HepG2 (cell line): ENCODE results near the gene ARFGAP2. TPM values are rescaled to one million over a fixed set of nuclear protein-coding genes. Genes with fewer than 3 reads are reported as not detected.

Experiments used
- AFF4 ChIP-seq: sonication (generic); formaldehyde crosslinking; IDR thresholded peaks from 2 replicates; pipeline ENCODE4 v1.4.0; 2020; ENCODE audit warnings: missing genetic modification reagents
- ELK4 ChIP-seq: sonication (generic); formaldehyde crosslinking; IDR thresholded peaks from 2 replicates; pipeline ENCODE4 v1.9.0; 2021; ENCODE audit warnings: missing genetic modification reagents, borderline replicate concordance
- FOXA1 ChIP-seq, 2 experiments: fragments of 450-650 bp in 1 of 2; sonication (generic) in 1 of 2; formaldehyde crosslinking in 1 of 2; IDR thresholded peaks; 2 replicates each; pipeline versions ENCODE4 v1.4.0 to v1.6.1; 2016 to 2020; ENCODE audit warnings: missing genetic modification reagents in 1 of 2
- HDAC1 ChIP-seq: sonication (generic); formaldehyde crosslinking; IDR thresholded peaks from 2 replicates; pipeline ENCODE4 v1.5.1; 2020; ENCODE audit warnings: mild to moderate bottlenecking, missing genetic modification reagents
- KDM6A ChIP-seq: IDR thresholded peaks from 2 replicates; pipeline ENCODE4 v1.6.1; 2016; ENCODE audit warnings: low read depth
- KLF16 ChIP-seq, 2 experiments: sonication (generic) in 1 of 2; formaldehyde crosslinking in 1 of 2; IDR thresholded peaks; 2 replicates each; pipeline versions ENCODE4 v1.6.1 to v1.8.0; 2016 to 2023; ENCODE audit warnings: missing genetic modification reagents in 2 of 2, missing compliant biosample characterization in 1 of 2
- MIER3 ChIP-seq: IDR thresholded peaks from 2 replicates; pipeline ENCODE4 v1.6.1; 2016; ENCODE audit warnings: missing compliant biosample characterization, borderline replicate concordance
- MXI1 ChIP-seq: IDR thresholded peaks from 3 replicates; pipeline ENCODE4 v1.6.1; 2012; ENCODE audit warnings: low read depth, low read length, inconsistent platforms, borderline replicate concordance
- NCOA2 ChIP-seq: sonication (generic); formaldehyde crosslinking; IDR thresholded peaks from 2 replicates; pipeline ENCODE4 v1.8.0; 2022; ENCODE audit warnings: inconsistent platforms
- NCOR1 ChIP-seq: fragments of 200-600 bp; sonication (generic); IDR thresholded peaks from 2 replicates; pipeline ENCODE4 v1.7.0; 2017; ENCODE audit warnings: antibody characterized with exemption, low read length, borderline replicate concordance
- NFYC ChIP-seq: IDR thresholded peaks from 2 replicates; pipeline ENCODE4 v1.6.1; 2016; ENCODE audit warnings: missing genetic modification reagents, missing compliant biosample characterization
- RARA ChIP-seq: IDR thresholded peaks from 2 replicates; pipeline ENCODE4 v1.6.1; 2016; ENCODE audit warnings: missing genetic modification reagents, missing compliant biosample characterization
- SIN3A ChIP-seq: IDR thresholded peaks from 2 replicates; pipeline ENCODE4 v1.6.1; 2011; ENCODE audit warnings: low read depth, mild to moderate bottlenecking, control low read depth, low read length, borderline replicate concordance
- TBL1XR1 ChIP-seq: fragments of 150-350 bp; IDR thresholded peaks from 2 replicates; pipeline ENCODE4 v1.6.1; 2014; ENCODE audit warnings: borderline replicate concordance, low read length; ENCODE audit not compliant: partially characterized antibody
- THRA ChIP-seq: sonication (generic); formaldehyde crosslinking; IDR thresholded peaks from 2 replicates; pipeline ENCODE4 v1.4.0; 2020; ENCODE audit warnings: missing genetic modification reagents, borderline replicate concordance
- ZBTB8A ChIP-seq: sonication (generic); formaldehyde crosslinking; IDR thresholded peaks from 2 replicates; pipeline ENCODE4 v1.4.0; 2020; ENCODE audit warnings: mild to moderate bottlenecking, low read depth, missing genetic modification reagents, borderline replicate concordance
- ZGPAT ChIP-seq: IDR thresholded peaks from 2 replicates; pipeline ENCODE4 v1.6.1; 2016; ENCODE audit warnings: mild to moderate bottlenecking
- ZNF12 ChIP-seq: sonication (generic); formaldehyde crosslinking; IDR thresholded peaks from 2 replicates; pipeline ENCODE4 v1.5.0; 2020; ENCODE audit warnings: missing genetic modification reagents
- ZNF282 ChIP-seq: fragments of 450-650 bp; IDR thresholded peaks from 2 replicates; pipeline ENCODE4 v1.6.1; 2018; ENCODE audit not compliant: partially characterized antibody
- ZNF329 ChIP-seq: sonication (generic); formaldehyde crosslinking; IDR thresholded peaks from 2 replicates; pipeline ENCODE4 v1.9.0; 2021; ENCODE audit warnings: low read depth, mild to moderate bottlenecking, missing genetic modification reagents
- ZNF670 ChIP-seq: sonication (generic); formaldehyde crosslinking; IDR thresholded peaks from 2 replicates; pipeline ENCODE4 v1.8.0; 2022; ENCODE audit warnings: mild to moderate bottlenecking, missing genetic modification reagents, borderline replicate concordance
- polyA plus RNA-seq, 8 experiments: library from polyadenylated mRNA; depleted of rRNA in 3 of 8; stranded (reverse) in 7 of 8; unstranded in 1 of 8; fragments of >200 nt; fragmentation: Illumina TruSeq in 4 of 8; extraction: Trizol in 4 of 8; gene quantifications; 2 replicates each; pipeline versions ENCODE4 v1.2.1 to v1.2.3, GENCODE V29; 2011 to 2016; ENCODE audit warnings: low read depth in 4 of 8, missing spikeins in 1 of 8, mixed read lengths in 1 of 8; ENCODE audit not compliant: insufficient read depth in 1 of 8
- total RNA-seq, 5 experiments: library from RNA; depleted of rRNA; stranded (reverse); fragments of >200 nt; fragmentation: Illumina TruSeq; extraction: Trizol; gene quantifications; 2 replicates each; pipeline ENCODE4 v1.2.3, GENCODE V29; 2016; ENCODE audit warnings: low read depth in 1 of 5

The ARFGAP2 gene
- total and polyA plus RNA-seq, 2 of the 13 experiments (the other 11 are each of a cell fraction or from before 2014, with no cell fraction given) = 32.3 to 75.3 TPM

- TF ChIP-seq NCOA2 (CRISPR knock-in tag) (peak; percentile 36; the same call in 1 of the 2 replicates), ELK4 (CRISPR knock-in tag) (no peak), MIER3 (0 out of 2 replicates have a peak, but pooled peaks have one; percentile 27), ZNF282 (no peak), MXI1 (peak; percentile 11; the same call in 1 of the 3 replicates), ZNF329 (0 out of 2 replicates have a peak, but pooled peaks have one; percentile 37), KLF16 (CRISPR knock-in tag; IDR thresholded peaks at IDR 0.05) (peak in 1 of 2 experiments; percentile 49; a peak in 1 of 4 replicates), THRA (CRISPR knock-in tag) (peak; percentile 46; the same call in 1 of the 2 replicates), ZBTB8A (CRISPR knock-in tag) (no peak), KDM6A (CRISPR knock-in tag) (0 out of 2 replicates have a peak, but pooled peaks have one; percentile 11), ZNF670 (CRISPR knock-in tag) (0 out of 2 replicates have a peak, but pooled peaks have one; percentile 58), SIN3A (peak; percentile 63; the same call in 1 of the 2 replicates), RARA (CRISPR knock-in tag) (peak; percentile 95), ZGPAT (CRISPR knock-in tag) (peak; percentile 28; the same call in 1 of the 2 replicates), TBL1XR1 (peak; percentile 98), FOXA1 (IDR thresholded peaks at IDR 0.05) (no peak), FOXA1 (CRISPR knock-in tag; IDR thresholded peaks at IDR 0.05) (peak; percentile 51; the same call in 1 of the 2 replicates), ZNF12 (CRISPR knock-in tag) (0 out of 2 replicates have a peak, but pooled peaks have one; percentile 55), AFF4 (CRISPR knock-in tag) (no peak), NCOR1 (peak; percentile 71; the same call in 1 of the 2 replicates), HDAC1 (CRISPR knock-in tag) (peak; percentile 82), NFYC (CRISPR knock-in tag) (no peak)
These were observed 39.6 kb upstream of the ARFGAP2 start (continued) for GRCh38 chr11:47216121-47216798.
